ENCODE measurements around the gene SETX.
"Not testable (repeated sequence)": the region's sequence is repeated elsewhere in the genome, so short reads cannot be mapped to it uniquely, and the experiment has no call there.

SETX gene

GRCh38 chr9:132354637-132355355 lies at the start of gene SETX:
TSS of gene SETX (minus strand) at chr9:132354986. CDS start at chr9:132349428, 5,558 bp downstream.
- DNase-seq (ENCODE audit: low spot score) = peak; percentile 99

- DNase-seq (ENCODE audit: low spot score) = no peak
Measured at GRCh38 chr9:132404228-132404881, 49.6 kb upstream of the SETX start.

GRCh38 chr9:132401824-132402223 lies 47.0 kb upstream of the SETX start:
- no peak for DNase-seq (ENCODE audit: low spot score)

GRCh38 chr9:132395560-132395959 lies 40.8 kb upstream of the SETX start:
- no peak for DNase-seq (ENCODE audit: low spot score)

DNA sequence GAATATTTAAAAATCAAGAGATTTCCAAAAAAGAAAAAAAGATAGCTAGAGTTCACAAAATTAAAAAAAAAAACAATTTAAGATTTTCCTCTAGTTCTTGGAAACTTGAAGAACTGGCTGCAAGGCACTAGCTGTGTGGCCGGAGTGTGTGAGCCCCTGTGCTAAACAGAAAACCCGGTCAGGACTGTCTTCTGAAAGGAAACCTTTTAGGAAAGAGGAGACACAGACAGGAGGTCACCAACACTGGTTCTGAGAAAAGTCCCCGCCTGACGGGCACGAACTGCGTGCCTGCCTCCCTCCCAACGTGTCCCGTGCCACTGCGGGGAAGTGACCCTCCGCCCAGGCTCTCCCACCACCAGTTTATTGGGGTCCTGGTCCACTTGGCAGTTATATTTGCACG lies 36.7 kb upstream of the SETX start:
- DNase-seq (ENCODE audit: low spot score) = no peak

DNA sequence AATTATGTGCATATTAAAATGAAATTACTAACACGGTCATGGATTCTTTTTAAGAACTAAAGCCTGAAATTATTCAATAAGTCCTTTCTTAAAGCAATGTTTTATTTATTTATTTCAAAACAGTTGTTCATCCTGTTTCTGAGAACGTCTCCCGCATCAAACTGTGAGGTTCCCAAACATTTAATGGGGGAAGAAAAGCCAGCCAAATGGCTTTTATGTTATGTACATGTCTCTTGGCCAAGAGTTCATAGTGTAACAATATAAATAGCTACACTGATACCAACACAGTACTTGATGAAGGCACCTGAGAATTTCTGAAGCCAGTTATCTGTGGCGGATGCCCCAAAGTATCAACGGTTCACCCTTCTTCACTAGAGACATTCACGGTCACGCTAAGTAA lies 36.2 kb upstream of the SETX start:
- no peak for DNase-seq (ENCODE audit: low spot score)

- no peak for DNase-seq (ENCODE audit: low spot score)
Measured at GRCh38 chr9:132387133-132387532, 32.3 kb upstream of the SETX start.

- DNase-seq (ENCODE audit: low spot score) = no peak
Measured at GRCh38 chr9:132384376-132384775, 29.6 kb upstream of the SETX start.

- no peak for DNase-seq (ENCODE audit: low spot score)
Measured at GRCh38 chr9:132383462-132383883, 28.7 kb upstream of the SETX start.

- DNase-seq (ENCODE audit: low spot score) = no peak
Measured at GRCh38 chr9:132381966-132382541, 27.3 kb upstream of the SETX start.

DNA sequence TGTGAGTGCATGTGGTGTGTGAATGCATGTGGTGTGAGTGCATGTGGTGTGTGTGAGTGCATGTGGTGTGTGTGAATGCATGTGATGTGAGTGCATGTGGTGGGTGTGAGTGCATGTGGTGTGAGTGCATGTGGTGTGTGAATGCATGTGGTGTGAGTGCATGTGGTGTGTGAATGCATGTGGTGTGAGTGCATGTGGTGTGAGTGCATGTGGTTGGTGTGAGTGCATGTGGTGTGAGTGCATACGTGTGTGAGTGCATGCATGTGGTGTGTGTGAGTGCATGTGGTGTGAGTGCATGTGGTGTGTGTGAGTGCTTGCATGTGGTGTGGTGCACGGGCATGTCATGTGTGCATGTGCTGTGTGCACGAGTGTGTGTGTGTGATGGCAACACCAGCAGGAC lies 23.6 kb upstream of the SETX start:
- DNase-seq (ENCODE audit: low spot score) = not testable (repeated sequence)

DNA sequence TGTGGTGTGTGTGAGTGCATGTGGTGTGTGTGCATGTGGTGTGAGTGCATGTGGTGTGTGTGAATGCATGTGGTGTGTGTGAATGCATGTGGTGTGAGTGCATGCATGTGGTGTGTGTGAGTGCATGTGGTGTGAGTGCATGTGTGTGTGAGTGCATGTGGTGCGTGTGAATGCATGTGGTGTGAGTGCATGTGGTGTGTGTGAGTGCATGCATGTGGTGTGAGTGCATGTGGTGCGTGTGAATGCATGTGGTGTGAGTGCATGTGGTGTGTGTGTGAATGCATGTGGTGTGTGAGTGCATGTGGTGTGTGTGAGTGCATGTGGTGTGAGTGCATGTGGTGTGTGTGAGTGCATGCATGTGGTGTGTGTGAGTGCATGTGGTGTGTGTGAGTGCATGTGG lies 23.0 kb upstream of the SETX start:
- not testable (repeated sequence) for DNase-seq (ENCODE audit: low spot score)

DNA sequence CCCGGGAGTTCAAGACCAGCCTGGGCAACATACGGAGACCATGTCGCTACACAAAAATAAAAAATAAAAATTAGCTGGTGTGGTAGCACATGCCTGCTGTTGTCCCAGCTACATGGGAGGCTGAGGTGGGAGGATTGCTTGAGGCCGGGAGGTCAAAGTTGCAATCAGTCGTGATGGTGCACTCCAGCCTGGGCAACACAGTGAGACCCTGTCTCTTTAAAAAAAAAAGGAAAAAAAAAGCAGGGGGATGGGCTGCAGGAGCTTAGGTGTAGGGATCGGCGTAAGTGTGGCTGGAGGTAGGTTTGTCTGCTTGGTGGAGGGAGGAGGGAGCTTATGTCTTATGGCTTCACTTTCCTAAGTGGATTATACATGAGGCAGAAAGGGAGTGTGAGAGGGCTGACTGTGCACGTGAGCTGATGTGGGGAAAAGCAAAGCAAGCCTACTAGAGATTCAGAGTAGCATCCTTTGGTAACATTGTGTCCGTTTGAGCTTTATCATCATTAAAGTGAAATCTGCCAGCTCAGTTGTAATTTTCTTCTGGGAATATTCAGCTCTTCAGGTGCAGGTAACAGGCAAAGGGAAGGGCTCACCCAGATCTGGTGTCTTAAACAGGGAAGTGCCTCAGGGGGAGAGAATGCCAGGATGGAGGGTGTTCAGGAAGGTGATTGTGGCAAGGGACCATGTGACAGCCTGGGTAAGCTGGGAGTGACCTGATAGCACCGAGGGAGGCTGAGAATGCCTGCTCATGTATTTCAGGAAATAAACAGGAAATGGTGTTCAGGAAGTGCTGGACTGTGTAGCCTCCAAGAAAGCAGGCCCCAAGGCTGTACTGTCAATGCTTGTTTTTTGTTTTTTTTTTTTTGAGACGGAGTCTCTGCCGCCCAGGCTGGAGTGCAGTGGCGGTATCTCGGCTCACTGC lies 17.6 kb upstream of the SETX start:
- peak; percentile 20 for DNase-seq (ENCODE audit: low spot score)

GRCh38 chr9:132370592-132370991 lies 15.8 kb upstream of the SETX start:
- DNase-seq (ENCODE audit: low spot score) = no peak

DNA sequence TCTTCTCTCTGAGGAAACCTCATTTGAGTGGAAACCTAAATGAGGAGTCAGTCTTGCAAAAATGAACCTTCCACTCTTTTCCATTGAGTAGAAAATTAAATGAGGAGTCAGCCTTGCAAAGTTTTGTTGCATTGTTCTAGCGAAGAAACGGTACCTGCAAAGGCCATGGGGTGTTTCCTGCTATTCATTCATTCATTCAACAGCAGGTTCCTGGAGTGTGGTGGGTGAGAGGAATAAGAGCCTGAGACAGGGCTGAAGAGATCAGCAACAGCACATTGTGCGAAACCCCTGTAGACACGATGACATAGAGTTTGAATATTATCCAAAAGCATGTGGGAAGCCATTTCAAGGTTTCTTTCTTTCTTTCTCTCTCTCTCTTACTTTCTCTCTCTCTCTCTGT lies 14.6 kb upstream of the SETX start:
- DNase-seq (ENCODE audit: low spot score) = no peak

DNA sequence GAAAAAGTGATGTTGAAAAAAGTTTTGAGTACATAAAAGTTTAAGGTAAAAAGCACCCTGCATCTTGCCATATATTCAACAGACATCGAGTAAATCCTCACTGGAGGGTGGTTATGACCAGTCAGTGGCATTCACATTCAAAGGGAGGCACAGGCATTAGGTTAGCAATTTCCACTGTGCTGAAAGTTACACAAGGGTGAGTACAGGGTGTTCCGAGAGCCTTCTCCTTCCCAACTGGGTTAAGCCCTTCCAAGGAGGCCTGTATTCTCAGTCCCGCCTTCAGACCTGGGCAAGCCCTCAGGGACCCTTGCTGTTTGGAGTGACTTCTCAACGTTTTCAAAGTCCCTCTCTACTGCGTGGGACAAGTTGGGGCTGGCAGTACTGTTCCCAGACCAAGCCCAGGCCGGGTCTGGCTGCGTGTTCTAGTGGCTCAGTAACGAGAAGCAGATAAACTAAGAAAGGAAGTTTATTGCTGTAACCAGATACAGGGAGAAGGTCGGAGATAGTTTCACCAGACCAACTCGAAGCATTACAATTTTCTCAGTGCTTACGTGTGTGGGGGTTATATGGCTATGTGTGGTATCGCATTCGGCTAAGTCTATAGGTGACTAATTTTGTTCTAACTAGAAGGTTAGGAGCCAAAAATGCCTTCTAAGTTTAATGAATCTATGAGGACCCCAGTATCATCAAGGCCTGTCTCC lies 13.0 kb upstream of the SETX start:
- DNase-seq (ENCODE audit: low spot score) = no peak

GRCh38 chr9:132366481-132366880 lies 11.7 kb upstream of the SETX start:
- no peak for DNase-seq (ENCODE audit: low spot score)

DNA sequence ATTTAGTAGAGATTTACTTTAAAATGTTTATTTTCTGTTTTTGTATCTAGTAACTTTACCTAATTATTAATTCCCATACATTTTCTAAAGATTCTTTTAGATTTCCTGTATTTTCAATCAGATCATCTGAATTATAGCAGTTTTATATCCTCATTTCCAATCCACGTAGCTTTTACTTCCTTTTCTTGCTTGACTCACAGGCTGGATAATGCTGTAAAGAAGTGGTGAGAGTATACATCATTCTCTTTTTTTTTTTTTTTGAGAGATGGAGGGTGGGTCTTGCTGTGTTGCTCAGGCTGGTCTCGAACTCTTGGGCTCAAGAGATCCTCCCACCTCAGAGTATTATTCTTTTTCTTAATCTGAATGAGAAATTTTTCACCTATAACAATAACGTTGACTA lies 11.2 kb upstream of the SETX start:
- DNase-seq (ENCODE audit: low spot score) = no peak

DNA sequence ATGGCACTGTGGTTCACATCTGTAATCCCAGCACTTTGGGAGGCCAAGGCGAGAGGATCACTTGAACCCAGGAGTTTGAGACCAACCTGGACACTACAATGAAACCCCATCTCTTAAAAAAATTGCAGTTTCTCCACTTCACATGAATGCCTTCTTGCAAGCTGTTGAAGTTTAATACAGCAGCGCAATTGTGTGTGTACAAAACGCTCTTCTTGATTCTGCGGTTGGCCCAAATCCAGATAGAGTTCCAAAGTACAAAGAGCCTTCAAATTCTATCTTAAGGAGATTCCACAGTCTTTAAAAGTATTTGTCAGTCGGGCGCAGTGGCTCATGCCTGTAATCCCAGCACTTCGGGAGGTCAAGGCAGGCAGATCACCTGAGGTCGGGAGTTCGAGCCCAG lies 9.3 kb upstream of the SETX start:
- DNase-seq (ENCODE audit: low spot score) = no peak

DNA sequence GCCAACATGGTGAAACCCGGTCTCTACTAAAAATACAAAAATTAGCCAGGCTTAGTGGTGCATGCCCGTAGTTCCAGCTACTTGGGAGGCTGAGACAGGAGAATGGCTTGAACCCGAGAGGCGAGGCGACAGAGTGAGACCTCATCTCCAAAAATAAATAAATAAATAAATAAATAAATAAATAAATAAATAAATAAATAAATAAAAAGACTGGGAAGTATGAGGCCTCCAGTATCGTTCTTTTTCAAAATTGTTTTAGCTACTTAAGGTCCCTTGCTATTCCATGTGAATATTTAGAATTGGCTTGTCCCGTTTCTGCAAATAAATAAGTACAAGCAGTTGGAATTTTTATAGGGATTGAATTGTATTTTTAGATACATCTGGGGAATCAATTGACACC lies 3.0 kb upstream of the SETX start:
- DNase-seq (ENCODE audit: low spot score) = no peak

- no peak for DNase-seq (ENCODE audit: low spot score)
Measured at GRCh38 chr9:132356324-132356924, 1.6 kb upstream of the SETX start.

All from AG08395 (cell line).